NCI-H2107 treated with DMSO at 0.1 percent for 48 hours (cell line): ENCODE measurements around the gene TRAF3.
A peak's percentile ranks its signal among the peaks of the same experiment; 100 is the strongest.
"Not testable (repeated sequence)": the region's sequence is repeated elsewhere in the genome, so short reads cannot be mapped to it uniquely, and the experiment has no call there.

Experiments used
- DNase-seq: peaks from one replicate; lab custom pipeline; 2025; ENCODE audit not compliant: unreplicated experiment; lab: John Stamatoyannopoulos, UW

Gene TRAF3

GRCh38 chr14:102804858-102805257 lies 27.6 kb downstream of the TRAF3 start:
- DNase-seq = no peak

- no peak for DNase-seq
These were observed 28.2 kb downstream of the TRAF3 start for GRCh38 chr14:102805371-102805891.

- DNase-seq = no peak
These were observed 28.7 kb downstream of the TRAF3 start for GRCh38 chr14:102805941-102806340.

GRCh38 chr14:102806447-102806846 lies 29.2 kb downstream of the TRAF3 start:
- DNase-seq = no peak

- no peak for DNase-seq
These were observed 29.8 kb downstream of the TRAF3 start for GRCh38 chr14:102807013-102807406.

GRCh38 chr14:102809870-102810269 lies 32.6 kb downstream of the TRAF3 start:
- no peak for DNase-seq

- no peak for DNase-seq
These were observed 33.3 kb downstream of the TRAF3 start for GRCh38 chr14:102810523-102810922.

- no peak for DNase-seq
These were observed 34.2 kb downstream of the TRAF3 start for GRCh38 chr14:102811254-102811963.

GRCh38 chr14:102811971-102812370 lies 34.7 kb downstream of the TRAF3 start:
- no peak for DNase-seq

GRCh38 chr14:102813691-102814090 lies 36.4 kb downstream of the TRAF3 start:
- no peak for DNase-seq

GRCh38 chr14:102817318-102817717 lies 40.1 kb downstream of the TRAF3 start:
- no peak for DNase-seq

GRCh38 chr14:102817942-102818940 lies 41.0 kb downstream of the TRAF3 start:
- no peak for DNase-seq

- DNase-seq = peak; percentile 24
These were observed 42.0 kb downstream of the TRAF3 start for GRCh38 chr14:102819176-102819628.

- no peak for DNase-seq
These were observed 42.6 kb downstream of the TRAF3 start for GRCh38 chr14:102819747-102820330.

GRCh38 chr14:102821252-102821651 lies 44.0 kb downstream of the TRAF3 start:
- DNase-seq = no peak

- DNase-seq = no peak
These were observed 45.1 kb downstream of the TRAF3 start for GRCh38 chr14:102822311-102822863.

- not testable (repeated sequence) for DNase-seq
These were observed 45.6 kb downstream of the TRAF3 start for GRCh38 chr14:102822887-102823286.

- no peak for DNase-seq
These were observed 46.3 kb downstream of the TRAF3 start for GRCh38 chr14:102823546-102823945.

GRCh38 chr14:102824832-102825231 lies 47.6 kb downstream of the TRAF3 start:
- DNase-seq = no peak

- no peak for DNase-seq
These were observed 48.3 kb downstream of the TRAF3 start for GRCh38 chr14:102825307-102826095.
